Stimulated activated CD8-positive, alpha-beta memory T cell treated with anti-CD3 and anti-CD28 coated beads, Interleukin-2, amount 100 ng/mL, for 48 hours (primary cell): ENCODE measurements around the gene PILRB.
"Not testable (repeated sequence)": the region's sequence is repeated elsewhere in the genome, so short reads cannot be mapped to it uniquely, and the experiment has no call there.

Experiments used
- DNase-seq, 2 donors: peaks; one replicate each; pipeline ENCODE4 v3.0.0-alpha.2; 2020; ENCODE audit warnings: low read depth in 2 of 2

The PILRB gene

GRCh38 chr7:100358027-100358856 lies at the start of gene PILRB:
Gene PILRB, plus strand, starts transcription at chr7:100358117. Its CDS starts 186 bp downstream, at chr7:100358303.
- DNase-seq = no peak

DNA sequence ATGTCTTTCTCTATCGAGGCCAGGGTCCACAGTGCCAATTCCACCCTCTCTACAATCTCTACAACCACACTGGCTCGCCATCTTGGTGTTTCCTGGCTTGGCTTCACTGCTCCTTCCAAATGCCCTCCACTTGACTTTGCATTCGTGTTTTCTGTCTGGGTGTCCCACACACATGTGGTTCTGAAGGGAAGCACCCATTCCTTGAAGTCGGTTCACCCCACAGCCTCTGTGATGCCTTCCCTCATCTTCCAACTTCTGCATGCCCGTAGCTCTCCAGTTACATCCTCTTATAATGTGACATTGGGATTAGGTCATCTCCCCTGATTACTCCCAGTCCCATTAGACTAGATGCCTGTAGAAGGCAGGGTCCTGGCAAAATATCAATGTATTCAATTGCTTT lies 39.6 kb upstream of the PILRB start:
- not testable (repeated sequence) for DNase-seq

- not testable (repeated sequence) for DNase-seq
Measured at GRCh38 chr7:100321648-100322047, 36.3 kb upstream of the PILRB start.

- DNase-seq = not testable (repeated sequence)
Measured at GRCh38 chr7:100324194-100324593, 33.7 kb upstream of the PILRB start.

GRCh38 chr7:100325671-100326070 lies 32.2 kb upstream of the PILRB start:
- DNase-seq = not testable (repeated sequence)

GRCh38 chr7:100326914-100327313 lies 31.0 kb upstream of the PILRB start:
- DNase-seq = not testable (repeated sequence)

- DNase-seq = peak; percentile 75 to 83
Measured at GRCh38 chr7:100335566-100336466, 22.1 kb upstream of the PILRB start.

DNA sequence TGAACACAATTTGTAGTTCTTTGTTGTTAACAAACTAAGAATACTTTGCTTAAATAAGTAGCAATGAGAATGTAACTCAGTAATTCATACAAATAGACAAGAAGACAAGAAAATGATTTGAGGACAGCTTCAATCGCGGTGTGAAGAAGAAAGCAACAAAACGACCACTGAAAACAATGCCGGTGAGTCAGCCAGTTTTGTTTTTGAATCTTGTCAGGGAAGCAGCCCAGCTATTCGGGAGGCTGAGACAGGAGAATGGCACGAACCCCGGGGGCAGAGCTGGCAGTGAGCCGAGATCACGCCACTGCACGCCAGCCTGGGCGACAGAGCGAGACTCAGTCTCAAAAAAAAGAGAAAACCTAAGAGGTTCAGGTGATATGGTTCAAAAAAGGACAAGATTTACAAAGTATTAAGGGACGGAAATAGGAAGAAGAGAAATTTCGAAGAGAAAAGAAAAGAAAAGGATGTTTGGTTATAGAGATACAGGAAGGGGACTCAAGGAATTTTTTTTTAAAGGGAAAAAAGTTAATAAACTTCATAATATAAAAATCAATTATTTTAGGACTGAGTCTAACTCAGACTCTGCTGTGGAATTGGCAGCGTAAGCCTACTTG lies 19.7 kb upstream of the PILRB start:
- not testable (repeated sequence) for DNase-seq

- not testable (repeated sequence) for DNase-seq
Measured at GRCh38 chr7:100341286-100341685, 16.6 kb upstream of the PILRB start.

GRCh38 chr7:100342765-100343164 lies 15.2 kb upstream of the PILRB start:
- no peak for DNase-seq

DNA sequence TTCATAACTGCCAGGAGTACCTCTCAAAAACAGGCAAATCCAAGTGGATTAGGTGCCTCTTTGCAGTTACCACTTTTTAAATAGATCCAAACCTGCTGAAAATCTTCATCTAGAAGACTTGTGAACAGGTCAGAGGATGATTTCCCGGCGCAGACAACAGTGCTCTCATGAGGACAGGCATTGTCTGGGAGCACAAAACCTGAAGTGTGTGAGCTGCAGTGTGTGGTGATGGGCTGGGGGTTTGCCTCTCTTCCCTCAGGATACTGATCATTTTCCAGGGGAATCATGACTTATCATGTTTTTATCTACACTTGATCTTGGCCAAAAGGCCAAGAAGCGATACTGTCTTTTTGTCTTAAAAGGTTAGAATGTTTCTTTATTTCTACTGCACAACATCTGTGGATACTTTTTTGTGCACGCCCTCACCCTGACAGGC lies 13.8 kb upstream of the PILRB start:
- not testable (repeated sequence) for DNase-seq

- peak; percentile 45 to 55 for DNase-seq
Measured at GRCh38 chr7:100344560-100345287, 13.2 kb upstream of the PILRB start.

GRCh38 chr7:100345288-100345672 lies 12.6 kb upstream of the PILRB start:
- peak; percentile 40 to 60 for DNase-seq

DNA sequence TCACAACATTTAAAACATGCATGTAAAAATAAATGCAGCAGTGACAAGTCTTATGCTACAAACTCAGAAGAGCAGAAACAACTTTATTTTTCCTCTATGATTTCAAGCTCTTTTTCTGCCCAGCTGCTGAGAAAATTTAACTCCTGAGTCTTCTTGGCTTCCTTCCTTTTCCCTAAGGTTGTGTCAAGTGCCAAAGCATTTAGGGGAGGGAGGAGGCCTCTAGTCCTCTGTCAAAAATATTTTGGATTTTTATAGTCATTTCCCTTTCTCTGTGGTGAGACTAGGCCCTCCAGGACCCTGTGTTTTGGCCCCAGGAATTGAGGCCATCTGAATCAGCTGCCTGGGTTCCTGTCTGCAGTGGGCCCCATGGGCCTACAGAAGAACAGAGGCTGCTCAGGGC lies 11.0 kb upstream of the PILRB start:
- no peak for DNase-seq

GRCh38 chr7:100348805-100349204 lies 9.1 kb upstream of the PILRB start:
- no peak for DNase-seq

- DNase-seq = no peak
Measured at GRCh38 chr7:100349757-100350156, 8.2 kb upstream of the PILRB start.

- no peak for DNase-seq
Measured at GRCh38 chr7:100351657-100352058, 6.3 kb upstream of the PILRB start.

- not testable (repeated sequence) for DNase-seq
Measured at GRCh38 chr7:100352230-100352781, 5.6 kb upstream of the PILRB start.

GRCh38 chr7:100352984-100353684 lies 4.8 kb upstream of the PILRB start:
- DNase-seq = no peak

DNA sequence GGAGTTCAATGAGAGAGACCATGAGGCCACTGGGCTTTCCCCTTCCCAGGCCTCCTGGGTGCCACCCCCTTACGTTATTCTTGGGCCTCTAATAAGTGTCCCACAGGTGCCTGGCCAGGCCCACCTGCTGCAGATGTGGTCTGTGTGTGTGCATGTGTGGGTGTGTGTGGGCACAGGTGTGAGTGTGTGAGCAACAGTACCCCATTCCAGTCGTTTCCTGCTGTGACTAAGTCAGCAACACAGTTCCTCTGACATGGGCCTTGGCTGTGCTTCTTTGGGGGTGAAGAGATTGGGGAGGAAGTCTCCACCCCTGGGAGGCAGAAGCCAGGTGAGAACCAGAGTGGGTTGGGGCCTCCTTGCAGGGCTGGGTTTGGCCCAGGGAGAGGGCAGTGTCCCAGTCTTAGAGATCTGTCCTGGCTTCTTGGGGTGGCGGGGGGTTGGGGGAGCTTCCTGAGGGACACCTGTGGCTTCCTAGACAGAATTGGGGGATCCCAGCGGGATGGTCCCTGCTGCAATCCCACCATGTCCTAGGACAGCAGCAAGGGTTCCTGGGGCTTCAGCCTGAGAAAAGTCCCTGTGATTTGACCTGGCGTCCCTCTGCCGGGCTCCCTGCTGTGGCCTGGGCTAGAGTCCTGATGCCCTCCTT lies 4.1 kb upstream of the PILRB start:
- no peak for DNase-seq
